Activated CD8-positive, alpha-beta T cell treated with anti-CD3 and anti-CD28 coated beads, Interleukin-2, amount 10 ng/mL, durations not matched to agents 7 days and 5 days (primary cell): ENCODE measurements around the gene GRHPR. TPM values are rescaled to one million over a fixed set of nuclear protein-coding genes. Genes with fewer than 3 reads are reported as not detected.

Experiments
- ATAC-seq: fragments of 150-1000 bp; cut with Tn5 transposase; one replicate; pipeline ENCODE4 v1.10.0; 2021; ENCODE audit warnings: moderate library complexity
- CTCF ChIA-PET: fragments of 350-600 bp; sonication (Branson Sonifier 250); formaldehyde crosslinking; loops from one replicate; lab custom pipeline; 2021; ENCODE audit warnings: antibody characterized with exemption; lab: Charles Lee
- POLR2A ChIA-PET: fragments of 350-600 bp; sonication (Branson Sonifier 250); formaldehyde crosslinking; loops from one replicate; lab custom pipeline; 2021; ENCODE audit warnings: antibody characterized with exemption; lab: Charles Lee
- DNase-seq: peaks from one replicate; pipeline ENCODE4 v3.0.0-alpha.2; 2020
- H3K27ac Mint-ChIP-seq: one replicate; pipeline ENCODE4 v1.8.0; 2021; ENCODE audit warnings: mild to moderate bottlenecking, mixed read lengths
- H3K27me3 Mint-ChIP-seq: one replicate; pipeline ENCODE4 v1.8.0; 2021; ENCODE audit warnings: low read depth, mixed read lengths
- H3K36me3 Mint-ChIP-seq: one replicate; pipeline ENCODE4 v1.8.0; 2021; ENCODE audit warnings: low read depth, mixed read lengths
- H3K4me1 Mint-ChIP-seq: one replicate; pipeline ENCODE4 v1.8.0; 2021; ENCODE audit warnings: low read depth, mixed read lengths
- H3K4me3 Mint-ChIP-seq: one replicate; pipeline ENCODE4 v1.8.0; 2021; ENCODE audit warnings: mild to moderate bottlenecking, mixed read lengths
- H3K9me3 Mint-ChIP-seq: one replicate; pipeline ENCODE4 v1.8.0; 2022; ENCODE audit warnings: mixed read lengths; ENCODE audit not compliant: insufficient read depth
- total RNA-seq, 2 experiments: library from RNA; stranded (reverse); gene quantifications; one replicate each; pipeline ENCODE4 v1.2.3, GENCODE V29; 2021

GRHPR gene
- total RNA-seq, 2 experiments from 2014 or later: 57.8 to 62.3 TPM

DNA sequence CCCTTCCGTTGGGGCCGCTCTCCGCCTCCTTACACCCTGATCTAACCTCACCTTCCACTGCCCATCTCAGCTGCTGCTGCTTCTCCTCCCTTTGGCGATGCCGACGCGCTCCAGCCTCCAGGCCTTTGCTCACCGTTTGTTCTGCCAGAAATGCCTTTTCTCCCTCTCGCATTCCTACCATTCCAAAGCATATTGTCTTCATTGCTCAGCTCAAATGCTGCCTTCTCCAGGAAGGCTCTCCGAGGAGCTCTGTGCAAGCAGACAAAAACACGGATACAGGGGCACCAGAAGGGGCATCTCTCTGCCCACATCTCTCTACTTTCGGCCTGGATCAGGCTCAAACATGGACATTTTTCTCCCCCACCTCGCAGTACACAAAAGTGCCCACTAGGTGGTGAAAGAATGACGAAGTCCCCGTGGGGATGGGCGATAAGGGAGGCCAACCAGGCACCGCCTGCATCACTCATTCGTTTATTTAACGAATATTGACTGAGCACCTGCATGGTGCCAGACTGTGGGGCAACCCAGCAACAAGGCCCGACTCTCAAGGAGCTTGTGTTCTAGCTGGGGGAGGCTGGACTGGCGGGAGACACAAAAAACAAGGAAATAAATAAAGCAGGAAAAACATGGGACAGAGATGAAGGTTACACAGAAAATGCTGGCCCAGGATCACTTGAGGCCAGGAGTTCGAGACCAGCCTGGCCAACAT, 7.3 kb upstream of the GRHPR start:
- Mint-ChIP-seq H3K4me3 (no peak overlapping the region), H3K9me3 (no peaks in the 10 kb centered on the region), H3K27me3 (peaks cover 3% of the 10 kb centered on the region), H3K4me1 (peaks cover 9% of the 10 kb centered on the region), H3K27ac (no peak overlapping the region), H3K36me3 (no peaks in the 10 kb centered on the region)
- CTCF ChIA-PET: interaction anchor here (0.5 to 2.0 kb wide), 8 partner anchors 9 to 542 kb away, joined by 3 to 8 read pairs (median 3); no protein-coding TSS in a partner anchor
- POLR2A ChIA-PET: no interaction called here
- DNase-seq: peak; percentile 84
- ATAC-seq: peak; percentile 86

DNA sequence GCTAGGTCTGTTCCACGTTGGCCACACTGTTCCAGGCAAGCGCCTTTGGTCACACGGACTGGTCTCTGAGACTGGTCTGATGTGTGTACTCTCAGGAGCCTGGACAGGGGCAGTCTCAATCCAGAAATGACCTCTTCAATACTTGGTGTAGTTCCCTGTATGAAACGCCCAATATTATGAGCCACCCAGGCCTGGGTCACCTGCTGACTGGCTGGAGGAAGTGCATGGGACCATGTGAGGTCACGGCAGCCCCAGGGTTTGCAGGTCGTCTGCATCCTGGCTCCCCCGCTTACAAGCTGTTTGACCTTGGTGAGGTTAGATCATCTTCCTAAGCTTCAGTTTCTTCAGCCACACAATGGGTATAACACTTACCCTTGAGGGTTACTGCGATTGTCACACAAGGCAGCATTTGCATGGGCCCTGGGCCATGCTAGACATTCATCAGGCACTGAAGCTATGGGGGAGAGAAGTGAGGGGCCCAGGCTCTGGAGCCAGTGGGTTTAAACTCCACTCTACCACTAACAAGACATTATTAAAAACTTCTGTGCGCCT, 5.2 kb upstream of the GRHPR start:
- no peak for DNase-seq
- ChIA-PET POLR2A (no interaction called here), CTCF (no interaction called here)
- Mint-ChIP-seq H3K4me1 (peaks cover 14% of the 10 kb centered on the region), H3K27ac (no peak overlapping the region), H3K4me3 (no peak overlapping the region), H3K9me3 (no peaks in the 10 kb centered on the region), H3K36me3 (no peaks in the 10 kb centered on the region), H3K27me3 (peaks cover 3% of the 10 kb centered on the region)
- ATAC-seq: no peak

DNA sequence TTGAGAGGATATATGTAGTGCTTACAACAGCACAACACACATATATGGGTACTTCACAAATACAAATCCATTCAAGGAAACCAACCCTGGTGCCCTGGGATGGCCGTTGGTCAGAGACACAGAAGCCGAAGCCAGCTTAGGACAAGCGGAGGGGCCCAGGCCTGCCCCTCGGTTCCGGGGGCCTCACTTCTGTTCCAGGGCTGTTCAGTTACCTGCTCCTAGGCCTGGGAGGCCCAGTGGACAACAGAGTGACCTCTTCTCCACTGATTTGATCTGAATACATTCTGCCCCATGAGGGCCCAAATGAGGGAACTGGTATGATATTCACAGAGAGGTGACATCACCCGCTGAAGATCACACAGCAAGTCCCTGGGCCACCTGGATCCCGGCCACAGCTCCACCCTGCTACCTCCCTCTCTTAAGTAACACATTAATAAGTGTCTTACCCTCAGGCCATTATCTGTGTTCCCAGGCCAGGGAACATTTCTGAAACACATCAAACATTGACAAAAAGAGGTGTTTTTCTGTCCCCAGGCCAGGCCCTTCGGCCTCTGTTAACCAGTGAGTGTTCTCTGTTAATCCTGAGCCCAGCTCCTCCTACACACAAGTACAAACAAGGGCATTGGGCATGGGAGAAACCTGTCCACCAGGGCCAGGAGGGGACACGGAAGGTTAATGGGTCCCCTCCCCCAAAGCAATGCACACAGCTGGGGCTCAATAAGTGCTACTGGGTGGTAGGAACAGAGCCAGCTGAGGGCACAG, 4.5 kb upstream of the GRHPR start:
- no peak overlapping the region for H3K4me3 Mint-ChIP-seq
- no peak overlapping the region for H3K27ac Mint-ChIP-seq
- H3K27me3 Mint-ChIP-seq: peaks cover 3% of the 10 kb centered on the region
- POLR2A ChIA-PET: interaction anchor here (0.8 kb wide), 1 partner anchor 46 kb away, joined by 4 read pairs; no protein-coding TSS in a partner anchor
- CTCF ChIA-PET: interaction anchor here (1.3 kb wide), 1 partner anchor 545 kb away, joined by 4 read pairs; no protein-coding TSS in a partner anchor
- no peaks in the 10 kb centered on the region for H3K36me3 Mint-ChIP-seq
- H3K9me3 Mint-ChIP-seq: no peaks in the 10 kb centered on the region
- H3K4me1 Mint-ChIP-seq: peaks cover 17% of the 10 kb centered on the region
- ATAC-seq (no peak), DNase-seq (no peak)

DNA sequence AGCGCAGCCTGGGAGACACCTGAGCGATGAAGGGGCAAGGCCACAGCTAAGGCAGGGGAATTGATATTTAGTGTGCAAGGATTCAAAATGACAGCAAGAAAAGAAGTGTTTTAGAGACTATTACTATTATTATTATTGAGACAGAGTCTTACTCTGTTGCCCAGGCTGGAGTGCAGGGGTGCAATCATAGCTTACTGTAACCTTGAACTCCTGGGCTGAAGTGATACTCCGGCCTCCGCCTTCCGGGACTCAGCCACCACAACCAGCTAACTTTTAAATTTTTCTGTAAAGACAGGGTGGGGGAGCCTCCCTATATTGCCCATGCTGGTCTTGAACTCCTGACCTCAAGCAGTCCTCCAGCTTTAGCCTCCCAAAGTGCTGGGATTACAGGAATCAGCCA, 3.3 kb upstream of the GRHPR start:
- peaks cover 25% of the 10 kb centered on the region for H3K4me1 Mint-ChIP-seq
- ATAC-seq: no peak
- peaks cover 3% of the 10 kb centered on the region for H3K27me3 Mint-ChIP-seq
- no peaks in the 10 kb centered on the region for H3K9me3 Mint-ChIP-seq
- H3K4me3 Mint-ChIP-seq: no peak overlapping the region
- H3K36me3 Mint-ChIP-seq: peaks cover 3% of the 10 kb centered on the region
- DNase-seq: no peak
- POLR2A ChIA-PET: interaction anchor here (0.6 kb wide), 1 partner anchor 32 kb away, joined by 3 read pairs; no protein-coding TSS in a partner anchor
- H3K27ac Mint-ChIP-seq: no peak overlapping the region
- CTCF ChIA-PET: interaction anchor here (1.3 kb wide), 1 partner anchor 546 kb away, joined by 4 read pairs; no protein-coding TSS in a partner anchor

DNA sequence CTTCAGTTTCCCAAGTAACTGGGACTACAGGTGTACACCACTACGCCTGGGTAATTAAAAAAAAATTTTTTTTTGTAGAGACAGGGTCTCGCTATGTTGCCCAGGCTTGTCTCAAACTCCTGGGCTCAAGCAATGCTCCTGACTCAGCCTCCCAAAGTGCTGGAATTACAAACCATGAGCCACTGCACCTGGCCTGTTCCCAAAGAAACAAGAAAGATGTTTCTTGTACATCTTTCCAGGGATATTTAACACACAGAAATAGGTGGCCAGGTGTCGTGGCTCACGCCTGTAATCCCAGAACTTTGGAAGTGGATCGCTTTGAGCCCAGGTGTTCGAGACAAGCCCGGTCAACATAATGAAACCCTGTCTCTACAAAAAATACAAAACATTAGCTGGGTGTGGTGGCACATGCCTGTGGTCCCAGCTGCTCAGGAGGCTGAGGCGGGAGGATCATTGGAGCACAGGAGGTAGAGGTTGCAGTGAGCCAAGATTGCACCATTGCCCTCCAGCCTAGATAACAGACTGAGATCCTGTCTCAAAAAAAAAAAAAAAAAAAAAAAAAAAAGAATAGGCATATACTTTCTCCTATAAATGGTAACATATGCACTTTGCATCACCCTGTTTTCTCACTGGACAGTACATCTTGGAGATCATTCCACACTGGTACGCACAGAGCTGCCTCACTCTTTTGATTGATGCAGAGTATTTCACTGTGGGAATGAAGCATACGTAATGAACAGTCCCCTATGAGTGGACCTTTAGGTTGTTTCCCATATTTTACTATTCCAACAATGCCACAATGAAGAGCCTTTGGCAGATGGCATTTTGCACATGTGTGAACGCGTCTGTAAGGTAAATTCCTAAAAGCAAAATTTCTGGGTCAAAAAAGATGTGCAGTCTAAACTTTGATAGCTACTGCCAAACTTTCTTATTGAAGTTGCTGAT, 2.0 kb upstream of the GRHPR start:
- DNase-seq (no peak), ATAC-seq (no peak)
- Mint-ChIP-seq H3K27ac (no peak overlapping the region), H3K4me1 (peaks cover 21% of the 10 kb centered on the region), H3K9me3 (no peaks in the 10 kb centered on the region), H3K27me3 (no peaks in the 10 kb centered on the region), H3K4me3 (no peak overlapping the region), H3K36me3 (peaks cover 3% of the 10 kb centered on the region)
- ChIA-PET CTCF (no interaction called here), POLR2A (no interaction called here)

DNA sequence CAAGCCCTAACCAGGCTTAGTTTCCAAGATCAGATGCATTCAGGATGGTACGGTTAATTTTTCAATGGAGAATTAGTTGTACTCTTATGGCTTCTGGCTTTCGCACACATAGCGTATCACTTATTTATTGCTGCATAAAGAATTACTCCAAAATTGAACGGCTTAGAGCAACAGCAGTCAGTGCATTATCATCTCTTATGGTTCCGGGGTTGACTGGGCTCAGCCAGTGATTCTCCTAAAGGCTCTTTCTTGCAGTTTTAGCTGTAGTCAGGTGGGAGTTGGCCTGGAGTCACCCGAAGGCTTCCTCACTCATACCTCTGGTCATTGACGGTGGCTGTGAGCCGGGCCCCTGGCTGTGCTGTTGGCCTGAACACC, 595 bp upstream of the GRHPR start:
- Mint-ChIP-seq H3K27me3 (no peaks in the 10 kb centered on the region), H3K27ac (peak overlapping the region; percentile 90), H3K9me3 (no peaks in the 10 kb centered on the region), H3K36me3 (peaks cover 12% of the 10 kb centered on the region), H3K4me1 (peaks cover 21% of the 10 kb centered on the region), H3K4me3 (peak overlapping the region; percentile 90)
- ChIA-PET CTCF (no interaction called here), POLR2A (interaction anchor here (1.1 kb wide), 1 partner anchor 15 kb away, joined by 6 read pairs; no protein-coding TSS in a partner anchor)
- ATAC-seq: no peak
- DNase-seq: no peak

DNA sequence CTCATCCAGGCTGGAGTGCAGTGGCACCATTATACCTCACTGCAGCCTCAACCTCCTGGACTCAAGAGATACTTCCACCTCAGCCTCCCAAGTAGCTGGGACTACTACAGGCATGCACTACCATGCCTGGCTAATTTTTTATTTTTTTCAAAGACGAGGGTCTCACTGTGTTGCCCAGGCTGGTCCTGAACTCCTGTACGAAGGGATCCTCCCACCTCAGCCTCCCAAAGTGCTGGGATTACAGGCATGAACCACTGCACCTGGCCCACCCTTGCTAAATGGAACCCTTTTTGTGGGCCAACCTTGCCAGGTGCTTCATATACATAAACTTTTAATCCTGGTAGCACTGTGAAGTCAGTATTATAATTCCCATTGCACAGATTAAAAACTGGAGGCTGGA, 1.0 kb downstream of the GRHPR start:
- ATAC-seq: no peak
- DNase-seq: no peak
- H3K27ac Mint-ChIP-seq: peak overlapping the region; percentile 90
- peaks cover 28% of the 10 kb centered on the region for H3K36me3 Mint-ChIP-seq
- ChIA-PET CTCF (interaction anchor here (1.7 kb wide), 1 partner anchor 8 kb away, joined by 8 read pairs; no protein-coding TSS in a partner anchor), POLR2A (interaction anchor here (0.8 kb wide), 1 partner anchor 63 kb away, joined by 3 read pairs; no protein-coding TSS in a partner anchor)
- H3K4me1 Mint-ChIP-seq: peaks cover 21% of the 10 kb centered on the region
- peak overlapping the region; percentile 90 for H3K4me3 Mint-ChIP-seq
- no peaks in the 10 kb centered on the region for H3K27me3 Mint-ChIP-seq
- no peaks in the 10 kb centered on the region for H3K9me3 Mint-ChIP-seq

DNA sequence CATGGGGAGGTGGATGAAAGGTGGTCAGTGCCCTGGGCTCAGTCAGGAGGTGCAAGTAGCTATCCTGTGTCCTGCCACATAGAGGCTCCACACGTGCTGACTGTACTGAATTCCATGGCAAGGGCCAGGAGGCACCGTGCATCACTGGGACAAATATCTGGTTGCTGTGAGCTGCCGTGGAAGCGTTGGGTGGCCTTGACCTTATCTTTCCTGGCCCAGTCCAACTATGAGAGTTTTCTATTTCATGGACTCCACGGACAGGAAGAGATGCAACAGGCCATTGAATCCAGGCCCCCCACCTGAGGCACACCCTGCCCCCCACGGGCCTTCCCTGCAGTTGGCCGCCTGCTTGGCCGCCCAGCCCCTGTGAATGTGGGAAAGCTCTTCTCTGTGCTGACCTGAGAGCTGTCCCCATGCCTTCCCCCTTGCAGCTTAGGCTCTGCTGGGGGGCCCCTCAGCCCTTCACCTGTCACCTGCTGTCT, 1.7 kb downstream of the GRHPR start:
- Mint-ChIP-seq H3K27ac (no peak overlapping the region), H3K36me3 (peaks cover 28% of the 10 kb centered on the region), H3K27me3 (no peaks in the 10 kb centered on the region), H3K4me3 (peak overlapping the region; percentile 90), H3K9me3 (no peaks in the 10 kb centered on the region), H3K4me1 (peaks cover 21% of the 10 kb centered on the region)
- ChIA-PET POLR2A (interaction anchor here (0.8 kb wide), 1 partner anchor 62 kb away, joined by 3 read pairs; no protein-coding TSS in a partner anchor), CTCF (interaction anchor here (1.7 kb wide), 1 partner anchor 9 kb away, joined by 8 read pairs; no protein-coding TSS in a partner anchor)
- DNase-seq (no peak), ATAC-seq (no peak)

DNA sequence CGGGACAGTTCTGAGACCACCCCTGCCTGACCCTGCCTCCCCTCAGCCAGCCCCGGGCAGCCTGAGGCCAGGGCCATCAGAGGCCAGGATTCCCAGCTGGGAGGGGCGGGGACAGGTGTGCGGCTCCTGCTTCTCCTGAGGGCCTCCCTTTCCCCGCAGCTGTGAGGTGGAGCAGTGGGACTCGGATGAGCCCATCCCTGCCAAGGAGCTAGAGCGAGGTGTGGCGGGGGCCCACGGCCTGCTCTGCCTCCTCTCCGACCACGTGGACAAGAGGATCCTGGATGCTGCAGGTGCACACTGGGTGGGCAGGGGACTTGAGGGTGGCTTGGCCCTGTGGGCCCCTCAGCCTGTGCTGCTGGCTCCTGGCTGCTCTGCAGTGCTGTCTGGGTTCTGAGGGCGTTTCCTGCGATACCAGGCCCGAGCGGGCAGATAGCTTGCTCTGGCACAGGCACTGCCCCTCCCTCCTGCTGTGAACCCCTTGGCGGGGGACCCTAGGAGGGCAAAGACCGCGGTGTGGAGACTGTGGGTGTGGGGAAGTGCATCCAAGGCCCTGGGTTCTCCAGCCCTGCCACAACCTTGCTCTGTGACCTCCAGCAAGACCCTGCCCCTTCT, 2.3 kb downstream of the GRHPR start:
- Mint-ChIP-seq H3K9me3 (no peaks in the 10 kb centered on the region), H3K4me1 (peaks cover 21% of the 10 kb centered on the region), H3K27ac (no peak overlapping the region), H3K27me3 (no peaks in the 10 kb centered on the region), H3K4me3 (no peak overlapping the region), H3K36me3 (peaks cover 28% of the 10 kb centered on the region)
- POLR2A ChIA-PET: no interaction called here
- no peak for DNase-seq
- CTCF ChIA-PET: interaction anchor here (1.7 kb wide), 1 partner anchor 9 kb away, joined by 8 read pairs; no protein-coding TSS in a partner anchor
- no peak for ATAC-seq

DNA sequence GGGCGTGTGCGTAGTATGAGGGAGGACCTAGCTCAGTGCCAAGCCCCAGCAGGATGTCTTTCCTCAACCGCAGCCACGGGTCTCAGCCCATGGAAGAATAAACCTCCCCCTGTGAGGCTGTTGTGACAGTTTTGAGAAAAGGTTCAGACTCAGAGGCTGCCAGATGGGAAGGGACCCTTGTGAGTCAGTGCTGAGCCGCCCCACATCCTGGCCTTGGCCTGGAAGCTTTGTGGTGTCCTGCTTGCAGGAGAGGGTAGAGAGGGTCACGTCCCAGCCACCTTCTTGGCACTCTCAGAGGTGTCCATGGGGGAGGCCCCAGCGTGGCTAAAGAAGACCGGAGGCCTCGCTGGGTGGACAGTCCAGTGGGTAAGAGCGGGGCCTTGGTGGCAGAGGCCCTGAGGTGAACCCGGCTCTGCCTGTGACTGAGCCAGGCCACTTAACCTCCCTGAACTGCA, 2.8 kb downstream of the GRHPR start:
- H3K4me3 Mint-ChIP-seq: no peak overlapping the region
- ATAC-seq: no peak
- DNase-seq: no peak
- H3K4me1 Mint-ChIP-seq: peaks cover 21% of the 10 kb centered on the region
- H3K27me3 Mint-ChIP-seq: no peaks in the 10 kb centered on the region
- peaks cover 28% of the 10 kb centered on the region for H3K36me3 Mint-ChIP-seq
- no peak overlapping the region for H3K27ac Mint-ChIP-seq
- H3K9me3 Mint-ChIP-seq: no peaks in the 10 kb centered on the region
- ChIA-PET CTCF (interaction anchor here (1.7 kb wide), 1 partner anchor 10 kb away, joined by 8 read pairs; no protein-coding TSS in a partner anchor), POLR2A (no interaction called here)
